Endodermal cell (in vitro differentiated cells): ENCODE results near the gene PNISR. TPM values are rescaled to one million over a fixed set of nuclear protein-coding genes. Genes with fewer than 3 reads are reported as not detected.

Experiments used
- DNase-seq: peaks from one replicate; pipeline ENCODE4 v3.0.0-alpha.2; 2017
- H3K27ac ChIP-seq: 2 replicates; pipeline ENCODE4 v1.5.1; 2013; ENCODE audit warnings: mild to moderate bottlenecking, low read depth, low read length, moderate library complexity
- H3K27me3 ChIP-seq: 2 replicates; pipeline ENCODE4 v1.6.1; 2013; ENCODE audit warnings: mild to moderate bottlenecking, low read length, moderate library complexity; ENCODE audit not compliant: insufficient read depth, control insufficient read depth, poor library complexity, severe bottlenecking
- H3K36me3 ChIP-seq: 2 replicates; pipeline ENCODE4 v1.7.0; 2013; ENCODE audit warnings: mild to moderate bottlenecking, low read length, moderate library complexity; ENCODE audit not compliant: control insufficient read depth, insufficient read depth
- H3K4me1 ChIP-seq: one replicate; pipeline ENCODE4 v1.7.0; 2013; ENCODE audit warnings: low read length; ENCODE audit not compliant: control insufficient read depth, insufficient read depth
- H3K4me3 ChIP-seq: 2 replicates; pipeline ENCODE4 v1.5.1; 2013; ENCODE audit warnings: mild to moderate bottlenecking, low read length, moderate library complexity
- H3K9ac ChIP-seq: 2 replicates; pipeline ENCODE4 v1.6.1; 2013; ENCODE audit warnings: mild to moderate bottlenecking, low read length, moderate library complexity; ENCODE audit not compliant: poor library complexity, severe bottlenecking; ENCODE audit errors: extremely low read depth
- H3K9me3 ChIP-seq: 2 replicates; pipeline ENCODE4 v1.6.1; 2013; ENCODE audit warnings: mild to moderate bottlenecking, low read length, moderate library complexity; ENCODE audit not compliant: control insufficient read depth
- H3K27ac Mint-ChIP-seq: 2 replicates; pipeline ENCODE4 v1.8.0; 2020; ENCODE audit warnings: mixed read lengths
- H3K27me3 Mint-ChIP-seq: 2 replicates; pipeline ENCODE4 v1.8.0; 2021; ENCODE audit warnings: mild to moderate bottlenecking, mixed read lengths; ENCODE audit not compliant: insufficient read depth
- H3K36me3 Mint-ChIP-seq: 2 replicates; pipeline ENCODE4 v1.8.0; 2020; ENCODE audit warnings: low read depth, mixed read lengths
- H3K4me1 Mint-ChIP-seq: 2 replicates; pipeline ENCODE4 v1.8.0; 2020; ENCODE audit warnings: mixed read lengths
- H3K4me3 Mint-ChIP-seq: 2 replicates; pipeline ENCODE4 v1.8.0; 2020; ENCODE audit warnings: mild to moderate bottlenecking, moderate library complexity, mixed read lengths
- H3K9me3 Mint-ChIP-seq: 2 replicates; pipeline ENCODE4 v1.8.0; 2020; ENCODE audit warnings: mild to moderate bottlenecking, mixed read lengths
- CTCF ChIP-seq: fragments of 200-600 bp; sonication (generic); conservative IDR thresholded peaks from 2 replicates; pipeline ENCODE4 v1.5.0; 2021; ENCODE audit warnings: antibody characterized with exemption, mild to moderate bottlenecking
- WGBS, 2 experiments: methylation state at CpG; one replicate each; pipeline versions ENCODE4 v1.1.5 to v1.1.7; 2013; ENCODE audit warnings: missing lambda C conversion rate in 2 of 2, mixed read lengths in 1 of 2; ENCODE audit not compliant: insufficient coverage in 1 of 2, insufficient read length in 1 of 2; 5-methylcytosine and 5-hydroxymethylcytosine counted together
- total RNA-seq, 2 donors: library from RNA; stranded (reverse); fragmentation: NEBNext Ultra II Directional in 1 of 2; extraction: Animal tissue kit (Norgen Biotek cat#: 25700) in 1 of 2; gene quantifications; 2 replicates in 1 of 2; 3 replicates in 1 of 2; pipeline ENCODE4 v1.2.1, GENCODE V29; 2021

Gene PNISR
- total RNA-seq, 2 donors from 2014 or later = 150 to 197 TPM

DNA sequence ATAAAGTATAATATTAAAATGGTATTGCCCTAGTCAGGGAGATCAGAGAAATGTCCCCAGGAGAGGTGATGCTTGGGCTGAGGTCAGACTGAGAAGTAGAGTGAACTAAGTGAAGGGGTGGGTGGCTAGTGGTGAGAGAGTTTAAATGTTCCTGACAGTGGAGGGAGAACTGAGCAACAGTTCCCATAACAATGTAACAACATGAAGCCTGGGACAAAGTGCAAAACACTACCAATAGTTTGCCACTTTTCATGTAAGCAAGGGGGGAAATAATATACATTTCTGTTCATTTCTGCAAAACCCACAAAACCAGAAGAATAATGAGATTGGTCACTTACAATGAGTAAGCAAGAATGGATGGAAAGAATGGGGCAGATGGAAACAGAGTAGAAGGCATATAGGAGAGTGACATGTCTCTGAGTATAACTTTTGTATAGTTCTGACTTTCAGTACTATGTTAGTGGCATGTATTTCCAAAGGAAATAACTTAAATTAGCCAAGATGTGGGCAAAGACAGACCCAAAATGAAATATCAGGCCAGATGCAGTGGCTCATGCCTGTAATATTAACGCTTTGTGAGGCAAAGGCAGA lies 62.3 kb downstream of the PNISR start:
- Histone ChIP-seq H3K4me3 (no peak overlapping the region), H3K9me3 (no peaks in the 10 kb centered on the region), H3K27me3 (no peaks in the 10 kb centered on the region), H3K36me3 (no peaks in the 10 kb centered on the region), H3K9ac (no peak overlapping the region), H3K27ac (no peak overlapping the region), H3K4me1 (no peaks in the 10 kb centered on the region)
- Mint-ChIP-seq H3K36me3 (no peaks in the 10 kb centered on the region), H3K4me3 (no peak overlapping the region), H3K27me3 (no peaks in the 10 kb centered on the region), H3K27ac (no peak overlapping the region), H3K9me3 (no peaks in the 10 kb centered on the region), H3K4me1 (no peaks in the 10 kb centered on the region)
- WGBS, 2 experiments = 92 to 93% methylated on average over 1 of the region's 1 CpG
- no peak for TF ChIP-seq CTCF
- no peak for DNase-seq

- Histone ChIP-seq H3K27me3 (peaks cover 7% of the 10 kb centered on the region), H3K4me3 (no peak overlapping the region), H3K4me1 (no peaks in the 10 kb centered on the region), H3K9me3 (no peaks in the 10 kb centered on the region), H3K27ac (no peak overlapping the region), H3K9ac (no peak overlapping the region), H3K36me3 (no peaks in the 10 kb centered on the region)
- Mint-ChIP-seq H3K27ac (no peak overlapping the region), H3K36me3 (no peaks in the 10 kb centered on the region), H3K27me3 (peaks cover 14% of the 10 kb centered on the region), H3K4me1 (no peaks in the 10 kb centered on the region), H3K9me3 (no peaks in the 10 kb centered on the region), H3K4me3 (no peak overlapping the region)
- no peak for DNase-seq
- 67 to 78% methylated on average over 1 of the region's 1 CpG for WGBS, 2 experiments
- TF ChIP-seq CTCF = no peak
Measured at GRCh38 chr6:99359800-99360199, 65.3 kb downstream of the PNISR start.

DNA sequence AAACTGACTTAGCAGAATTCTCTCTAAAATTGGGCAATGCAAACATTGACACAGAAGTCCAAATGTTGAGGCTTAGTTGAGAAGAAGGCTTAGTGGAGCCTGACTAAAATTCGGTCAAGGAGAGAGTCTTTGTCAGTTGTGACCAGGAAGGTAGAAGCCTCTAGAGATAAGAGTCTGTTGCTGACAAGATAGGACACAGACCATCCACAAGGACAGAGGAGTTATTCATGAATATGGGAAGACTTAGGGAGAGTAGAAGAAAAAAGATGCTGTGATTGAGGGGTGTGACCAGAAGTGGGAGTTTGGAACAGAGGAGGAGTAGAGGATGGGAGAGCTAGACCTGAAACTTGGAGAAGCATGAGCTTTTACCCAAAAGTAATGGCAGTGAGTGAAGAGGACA lies 68.5 kb downstream of the PNISR start:
- H3K27me3 ChIP-seq = peaks cover 8% of the 10 kb centered on the region
- H3K4me3 ChIP-seq = no peak overlapping the region
- Mint-ChIP-seq H3K27me3 (peaks cover 23% of the 10 kb centered on the region), H3K36me3 (no peaks in the 10 kb centered on the region), H3K4me1 (no peaks in the 10 kb centered on the region), H3K4me3 (no peak overlapping the region), H3K9me3 (no peaks in the 10 kb centered on the region), H3K27ac (no peak overlapping the region)
- 82 to 89% methylated on average over 1 of the region's 1 CpG for WGBS, 2 experiments
- H3K36me3 ChIP-seq = no peaks in the 10 kb centered on the region
- no peaks in the 10 kb centered on the region for H3K9me3 ChIP-seq
- no peak overlapping the region for H3K9ac ChIP-seq
- no peaks in the 10 kb centered on the region for H3K4me1 ChIP-seq
- no peak for DNase-seq
- no peak overlapping the region for H3K27ac ChIP-seq
- no peak for TF ChIP-seq CTCF
